ENCODE data around the gene RNF151. TPM values are rescaled to one million over a fixed set of nuclear protein-coding genes. Genes with fewer than 3 reads are reported as not detected.
A peak's percentile ranks its signal among the peaks of the same experiment; 100 is the strongest.

The RNF151 gene
- total and polyA plus RNA-seq, 2 of the 13 experiments (the other 11 are each of a cell fraction or from before 2014, with no cell fraction given) = not detected

GRCh38 chr16:1933097-1933661 lies 33.5 kb upstream of the RNF151 start (continued):
- TF ChIP-seq, protein P1, sequence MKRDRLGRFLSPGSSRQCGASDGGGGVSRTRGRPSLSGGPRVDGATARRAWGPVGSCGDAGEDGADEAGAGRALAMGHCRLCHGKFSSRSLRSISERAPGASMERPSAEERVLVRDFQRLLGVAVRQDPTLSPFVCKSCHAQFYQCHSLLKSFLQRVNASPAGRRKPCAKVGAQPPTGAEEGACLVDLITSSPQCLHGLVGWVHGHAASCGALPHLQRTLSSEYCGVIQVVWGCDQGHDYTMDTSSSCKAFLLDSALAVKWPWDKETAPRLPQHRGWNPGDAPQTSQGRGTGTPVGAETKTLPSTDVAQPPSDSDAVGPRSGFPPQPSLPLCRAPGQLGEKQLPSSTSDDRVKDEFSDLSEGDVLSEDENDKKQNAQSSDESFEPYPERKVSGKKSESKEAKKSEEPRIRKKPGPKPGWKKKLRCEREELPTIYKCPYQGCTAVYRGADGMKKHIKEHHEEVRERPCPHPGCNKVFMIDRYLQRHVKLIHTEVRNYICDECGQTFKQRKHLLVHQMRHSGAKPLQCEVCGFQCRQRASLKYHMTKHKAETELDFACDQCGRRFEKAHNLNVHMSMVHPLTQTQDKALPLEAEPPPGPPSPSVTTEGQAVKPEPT (CRISPR knock-in tag; IDR thresholded peaks at IDR 0.05; ENCODE audit: low read depth) = no peak
- TF ChIP-seq ZMYM3 (CRISPR knock-in tag; IDR thresholded peaks at IDR 0.05) (no peak), ATM (IDR thresholded peaks at IDR 0.05; ENCODE audit: borderline replicate concordance) (no peak), HDAC1 (CRISPR knock-in tag; IDR thresholded peaks at IDR 0.05) (0 out of 2 replicates have a peak, but pooled peaks have one; percentile 40), ZNF160 (CRISPR knock-in tag; IDR thresholded peaks at IDR 0.05) (no peak), DBP (CRISPR knock-in tag; IDR thresholded peaks at IDR 0.05; ENCODE audit: not compliant biosample characterization) (no peak), PAWR (CRISPR knock-in tag; IDR thresholded peaks at IDR 0.05; ENCODE audit: borderline replicate concordance) (no peak), BRD4 (CRISPR knock-in tag; IDR thresholded peaks at IDR 0.05) (no peak), SRF (IDR thresholded peaks at IDR 0.05; ENCODE audit: low read depth, low read length) (no peak), FOXA1 (IDR thresholded peaks at IDR 0.05) (no peak), FOXA1 (CRISPR knock-in tag; IDR thresholded peaks at IDR 0.05) (no peak), RARA (CRISPR knock-in tag; IDR thresholded peaks at IDR 0.05) (no peak), ARHGAP35 (CRISPR knock-in tag; IDR thresholded peaks at IDR 0.05; ENCODE audit: borderline replicate concordance) (no peak), ZNF335 (CRISPR knock-in tag; IDR thresholded peaks at IDR 0.05) (no peak), MEIS2 (CRISPR knock-in tag; IDR thresholded peaks at IDR 0.05) (no peak), POLR2A (IDR thresholded peaks at IDR 0.05; ENCODE audit: insufficient read depth in 1 of 2, low read depth in 2 of 2, low read length in 2 of 2) (no peak; a peak in 1 of 4 replicates), TEAD3 (CRISPR knock-in tag; optimal IDR thresholded peaks at IDR 0.05; ENCODE audit: borderline replicate concordance) (peak; percentile 35), HINFP (CRISPR knock-in tag; IDR thresholded peaks at IDR 0.05; ENCODE audit: low read depth) (no peak; the same call in 1 of the 2 replicates), SCMH1 (CRISPR knock-in tag; IDR thresholded peaks at IDR 0.05; ENCODE audit: borderline replicate concordance) (no peak), GABPB1 (CRISPR knock-in tag; IDR thresholded peaks at IDR 0.05) (peak; percentile 58; the same call in 1 of the 2 replicates), HOXD1 (CRISPR knock-in tag; IDR thresholded peaks at IDR 0.05) (no peak)
- TF ChIP-seq, protein P2, sequence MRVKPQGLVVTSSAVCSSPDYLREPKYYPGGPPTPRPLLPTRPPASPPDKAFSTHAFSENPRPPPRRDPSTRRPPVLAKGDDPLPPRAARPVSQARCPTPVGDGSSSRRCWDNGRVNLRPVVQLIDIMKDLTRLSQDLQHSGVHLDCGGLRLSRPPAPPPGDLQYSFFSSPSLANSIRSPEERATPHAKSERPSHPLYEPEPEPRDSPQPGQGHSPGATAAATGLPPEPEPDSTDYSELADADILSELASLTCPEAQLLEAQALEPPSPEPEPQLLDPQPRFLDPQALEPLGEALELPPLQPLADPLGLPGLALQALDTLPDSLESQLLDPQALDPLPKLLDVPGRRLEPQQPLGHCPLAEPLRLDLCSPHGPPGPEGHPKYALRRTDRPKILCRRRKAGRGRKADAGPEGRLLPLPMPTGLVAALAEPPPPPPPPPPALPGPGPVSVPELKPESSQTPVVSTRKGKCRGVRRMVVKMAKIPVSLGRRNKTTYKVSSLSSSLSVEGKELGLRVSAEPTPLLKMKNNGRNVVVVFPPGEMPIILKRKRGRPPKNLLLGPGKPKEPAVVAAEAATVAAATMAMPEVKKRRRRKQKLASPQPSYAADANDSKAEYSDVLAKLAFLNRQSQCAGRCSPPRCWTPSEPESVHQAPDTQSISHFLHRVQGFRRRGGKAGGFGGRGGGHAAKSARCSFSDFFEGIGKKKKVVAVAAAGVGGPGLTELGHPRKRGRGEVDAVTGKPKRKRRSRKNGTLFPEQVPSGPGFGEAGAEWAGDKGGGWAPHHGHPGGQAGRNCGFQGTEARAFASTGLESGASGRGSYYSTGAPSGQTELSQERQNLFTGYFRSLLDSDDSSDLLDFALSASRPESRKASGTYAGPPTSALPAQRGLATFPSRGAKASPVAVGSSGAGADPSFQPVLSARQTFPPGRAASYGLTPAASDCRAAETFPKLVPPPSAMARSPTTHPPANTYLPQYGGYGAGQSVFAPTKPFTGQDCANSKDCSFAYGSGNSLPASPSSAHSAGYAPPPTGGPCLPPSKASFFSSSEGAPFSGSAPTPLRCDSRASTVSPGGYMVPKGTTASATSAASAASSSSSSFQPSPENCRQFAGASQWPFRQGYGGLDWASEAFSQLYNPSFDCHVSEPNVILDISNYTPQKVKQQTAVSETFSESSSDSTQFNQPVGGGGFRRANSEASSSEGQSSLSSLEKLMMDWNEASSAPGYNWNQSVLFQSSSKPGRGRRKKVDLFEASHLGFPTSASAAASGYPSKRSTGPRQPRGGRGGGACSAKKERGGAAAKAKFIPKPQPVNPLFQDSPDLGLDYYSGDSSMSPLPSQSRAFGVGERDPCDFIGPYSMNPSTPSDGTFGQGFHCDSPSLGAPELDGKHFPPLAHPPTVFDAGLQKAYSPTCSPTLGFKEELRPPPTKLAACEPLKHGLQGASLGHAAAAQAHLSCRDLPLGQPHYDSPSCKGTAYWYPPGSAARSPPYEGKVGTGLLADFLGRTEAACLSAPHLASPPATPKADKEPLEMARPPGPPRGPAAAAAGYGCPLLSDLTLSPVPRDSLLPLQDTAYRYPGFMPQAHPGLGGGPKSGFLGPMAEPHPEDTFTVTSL (CRISPR knock-in tag; IDR thresholded peaks at IDR 0.05; ENCODE audit: borderline replicate concordance) = no peak

All from HepG2 (cell line).